WTC11 (cell line): ENCODE data around the gene MAGED4B. TPM values are rescaled to one million over a fixed set of nuclear protein-coding genes. Genes with fewer than 3 reads are reported as not detected.

Experiments used
- ATAC-seq: fragments of 200-7000 bp; cut with Tn5 transposase; 2 replicates; pipeline ENCODE4 v1.10.0; 2021; ENCODE audit warnings: mild to moderate bottlenecking, moderate library complexity
- CTCF ChIA-PET: fragments of 300-600 bp; sonication (Branson Sonifier 250); formaldehyde crosslinking; loops from one replicate; lab custom pipeline; 2021; ENCODE audit warnings: antibody characterized with exemption; lab: Charles Lee
- POLR2A ChIA-PET: fragments of 350-600 bp; sonication (Branson Sonifier 250); formaldehyde crosslinking; loops from one replicate; lab custom pipeline; 2021; ENCODE audit warnings: antibody characterized with exemption; lab: Charles Lee
- DNase-seq: peaks from one replicate; pipeline ENCODE4 v3.0.0; 2021; ENCODE audit warnings: low spot score
- H3K27ac Mint-ChIP-seq: 2 replicates; pipeline ENCODE4 v1.8.0; 2021; ENCODE audit warnings: mixed read lengths
- H3K27me3 Mint-ChIP-seq: 2 replicates; pipeline ENCODE4 v1.8.0; 2021; ENCODE audit warnings: low read depth, mild to moderate bottlenecking, moderate library complexity, mixed read lengths
- H3K36me3 Mint-ChIP-seq: 2 replicates; pipeline ENCODE4 v1.8.0; 2021; ENCODE audit warnings: mixed read lengths
- H3K4me1 Mint-ChIP-seq: 2 replicates; pipeline ENCODE4 v1.8.0; 2022; ENCODE audit warnings: mixed read lengths
- H3K4me3 Mint-ChIP-seq: 2 replicates; pipeline ENCODE4 v1.8.0; 2021; ENCODE audit warnings: mild to moderate bottlenecking, moderate library complexity, mixed read lengths
- H3K9me3 Mint-ChIP-seq: 2 replicates; pipeline ENCODE4 v1.8.0; 2021; ENCODE audit warnings: mixed read lengths
- ARID4B ChIP-seq: sonication (generic); formaldehyde crosslinking; IDR thresholded peaks from 2 replicates; pipeline ENCODE4 v1.8.0; 2023; ENCODE audit warnings: missing genetic modification reagents, mild to moderate bottlenecking, borderline replicate concordance
- E2F1 ChIP-seq: sonication (generic); formaldehyde crosslinking; IDR thresholded peaks from 2 replicates; pipeline ENCODE4 v1.8.0; 2022; ENCODE audit warnings: mild to moderate bottlenecking, missing genetic modification reagents
- HMGA2 ChIP-seq: fragments of 250-450 bp; sonication (Bioruptor Pico); IDR thresholded peaks from 2 replicates; pipeline ENCODE4 v1.4.0; 2021; ENCODE audit warnings: mild to moderate bottlenecking, moderate library complexity
- NFYB ChIP-seq: sonication (generic); formaldehyde crosslinking; conservative IDR thresholded peaks from 2 replicates; pipeline ENCODE4 v1.8.0; 2022; ENCODE audit warnings: low read depth, missing genetic modification reagents
- NR1H2 ChIP-seq: sonication (generic); formaldehyde crosslinking; IDR thresholded peaks from 2 replicates; pipeline ENCODE4 v1.9.0; 2021; ENCODE audit warnings: mild to moderate bottlenecking, moderate library complexity, missing genetic modification reagents
- SMAD4 ChIP-seq: sonication (generic); formaldehyde crosslinking; IDR thresholded peaks from 2 replicates; pipeline ENCODE4 v1.8.0; 2022; ENCODE audit warnings: mild to moderate bottlenecking, missing genetic modification reagents
- ZBTB21 ChIP-seq: sonication (generic); formaldehyde crosslinking; IDR thresholded peaks from 2 replicates; pipeline ENCODE4 v1.8.1; 2023; ENCODE audit warnings: mild to moderate bottlenecking, missing genetic modification reagents, borderline replicate concordance
- ZBTB43 ChIP-seq: sonication (generic); formaldehyde crosslinking; IDR thresholded peaks from 2 replicates; pipeline ENCODE4 v1.8.1; 2023; ENCODE audit warnings: mild to moderate bottlenecking, missing genetic modification reagents
- ZNF121 ChIP-seq: sonication (generic); formaldehyde crosslinking; IDR thresholded peaks from 2 replicates; pipeline ENCODE4 v1.8.0; 2023; ENCODE audit warnings: missing genetic modification reagents
- ZNF138 ChIP-seq: sonication (generic); formaldehyde crosslinking; conservative IDR thresholded peaks from 2 replicates; pipeline ENCODE4 v1.8.1; 2022; ENCODE audit warnings: mild to moderate bottlenecking, moderate library complexity, missing genetic modification reagents
- ZNF232 ChIP-seq: sonication (generic); formaldehyde crosslinking; IDR thresholded peaks from 2 replicates; pipeline ENCODE4 v1.8.0; 2022; ENCODE audit warnings: mild to moderate bottlenecking, missing genetic modification reagents
- ZNF416 ChIP-seq: fragments of 250-450 bp; sonication (Bioruptor Pico); IDR thresholded peaks from 2 replicates; pipeline ENCODE4 v1.9.0; 2021; ENCODE audit warnings: mild to moderate bottlenecking, inconsistent platforms
- ZNF425 ChIP-seq: fragments of 250-450 bp; sonication (Bioruptor Pico); conservative IDR thresholded peaks from 2 replicates; pipeline ENCODE4 v1.9.0; 2021; ENCODE audit warnings: mild to moderate bottlenecking
- ZNF671 ChIP-seq: fragments of 250-450 bp; sonication (Bioruptor Pico); IDR thresholded peaks from 2 replicates; pipeline ENCODE4 v1.8.0; 2021; ENCODE audit warnings: mild to moderate bottlenecking
- total RNA-seq: library from RNA; stranded (reverse); gene quantifications from 3 replicates; pipeline ENCODE4 v1.2.3, GENCODE V29; 2021
- TF ChIP-seq, protein P1 (sequence below): sonication (generic); formaldehyde crosslinking; IDR thresholded peaks from 2 replicates; pipeline ENCODE4 v1.8.1; 2022; ENCODE audit warnings: mild to moderate bottlenecking, moderate library complexity, missing genetic modification reagents
- TF ChIP-seq, protein P2 (sequence below): fragments of 250-450 bp; sonication (Bioruptor Pico); IDR thresholded peaks from 2 replicates; pipeline ENCODE4 v1.9.0; 2021; ENCODE audit warnings: moderate library complexity, mild to moderate bottlenecking, inconsistent platforms, borderline replicate concordance
- TF ChIP-seq, protein P3 (sequence below): fragments of 250-450 bp; sonication (Bioruptor Pico); IDR thresholded peaks from 2 replicates; pipeline ENCODE4 v1.9.0; 2021; ENCODE audit warnings: mild to moderate bottlenecking
- TF ChIP-seq, protein P4 (sequence below): fragments of 250-450 bp; sonication (Bioruptor Pico); IDR thresholded peaks from 2 replicates; pipeline ENCODE4 v1.9.0; 2021; ENCODE audit warnings: mild to moderate bottlenecking, borderline replicate concordance

Gene MAGED4B
- total RNA-seq, 1 experiment from 2014 or later = 88.7 TPM

- no peak for TF ChIP-seq ZNF671
- TF ChIP-seq ARID4B (CRISPR knock-in tag) = no peak
- TF ChIP-seq ZBTB43 (CRISPR knock-in tag) = no peak
- TF ChIP-seq, protein P1, sequence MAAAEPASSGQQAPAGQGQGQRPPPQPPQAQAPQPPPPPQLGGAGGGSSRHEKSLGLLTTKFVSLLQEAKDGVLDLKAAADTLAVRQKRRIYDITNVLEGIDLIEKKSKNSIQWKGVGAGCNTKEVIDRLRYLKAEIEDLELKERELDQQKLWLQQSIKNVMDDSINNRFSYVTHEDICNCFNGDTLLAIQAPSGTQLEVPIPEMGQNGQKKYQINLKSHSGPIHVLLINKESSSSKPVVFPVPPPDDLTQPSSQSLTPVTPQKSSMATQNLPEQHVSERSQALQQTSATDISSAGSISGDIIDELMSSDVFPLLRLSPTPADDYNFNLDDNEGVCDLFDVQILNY (CRISPR knock-in tag) = no peak
- TF ChIP-seq ZNF138 = no peak
- no peak for TF ChIP-seq ZNF232
- TF ChIP-seq, protein P2, sequence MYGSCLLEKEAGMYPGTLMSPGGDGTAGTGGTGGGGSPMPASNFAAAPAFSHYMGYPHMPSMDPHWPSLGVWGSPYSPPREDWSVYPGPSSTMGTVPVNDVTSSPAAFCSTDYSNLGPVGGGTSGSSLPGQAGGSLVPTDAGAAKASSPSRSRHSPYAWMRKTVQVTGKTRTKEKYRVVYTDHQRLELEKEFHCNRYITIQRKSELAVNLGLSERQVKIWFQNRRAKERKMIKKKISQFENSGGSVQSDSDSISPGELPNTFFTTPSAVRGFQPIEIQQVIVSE = no peak
- no peak for TF ChIP-seq ZBTB21 (CRISPR knock-in tag)
- TF ChIP-seq SMAD4 = no peak
- TF ChIP-seq, protein P3, sequence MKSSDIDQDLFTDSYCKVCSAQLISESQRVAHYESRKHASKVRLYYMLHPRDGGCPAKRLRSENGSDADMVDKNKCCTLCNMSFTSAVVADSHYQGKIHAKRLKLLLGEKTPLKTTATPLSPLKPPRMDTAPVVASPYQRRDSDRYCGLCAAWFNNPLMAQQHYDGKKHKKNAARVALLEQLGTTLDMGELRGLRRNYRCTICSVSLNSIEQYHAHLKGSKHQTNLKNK (CRISPR knock-in tag) = no peak
- no peak for TF ChIP-seq ZNF416 (CRISPR knock-in tag)
- ChIA-PET CTCF (no interaction called here), POLR2A (no interaction called here)
- no peaks in the 10 kb centered on the region for H3K9me3 Mint-ChIP-seq
- H3K27me3 Mint-ChIP-seq = peaks cover 4% of the 10 kb centered on the region; the same call in 1 of the 2 replicates
- DNase-seq (no peak), ATAC-seq (no peak)
- H3K36me3 Mint-ChIP-seq = no peaks in the 10 kb centered on the region
- no peaks in the 10 kb centered on the region for H3K4me1 Mint-ChIP-seq
- H3K27ac Mint-ChIP-seq = no peak overlapping the region
- H3K4me3 Mint-ChIP-seq = no peak overlapping the region
Observed at GRCh38 chrX:52034211-52034610, 34.8 kb downstream of the MAGED4B start.

- ATAC-seq (no peak), DNase-seq (no peak)
- H3K27me3 Mint-ChIP-seq = peaks cover 3% of the 10 kb centered on the region; the same call in 1 of the 2 replicates
- H3K9me3 Mint-ChIP-seq = peaks cover 10% of the 10 kb centered on the region
- ChIA-PET POLR2A (interaction anchor here (0.7 kb wide), 1 partner anchor 34 kb away, joined by 3 read pairs; no protein-coding TSS in a partner anchor), CTCF (no interaction called here)
- no peaks in the 10 kb centered on the region for H3K4me1 Mint-ChIP-seq
- H3K27ac Mint-ChIP-seq = no peak overlapping the region
- H3K4me3 Mint-ChIP-seq = no peak overlapping the region
- peaks cover 3% of the 10 kb centered on the region; the same call in 1 of the 2 replicates for H3K36me3 Mint-ChIP-seq
- TF ChIP-seq ZNF121 (CRISPR knock-in tag) (no peak), NFYB (CRISPR knock-in tag) (no peak), ZNF138 (no peak), ZBTB21 (CRISPR knock-in tag) (no peak), E2F1 (CRISPR knock-in tag) (no peak), ZNF671 (no peak), NR1H2 (CRISPR knock-in tag) (no peak), HMGA2 (CRISPR knock-in tag) (no peak), ZNF425 (no peak)
- TF ChIP-seq, protein P4, sequence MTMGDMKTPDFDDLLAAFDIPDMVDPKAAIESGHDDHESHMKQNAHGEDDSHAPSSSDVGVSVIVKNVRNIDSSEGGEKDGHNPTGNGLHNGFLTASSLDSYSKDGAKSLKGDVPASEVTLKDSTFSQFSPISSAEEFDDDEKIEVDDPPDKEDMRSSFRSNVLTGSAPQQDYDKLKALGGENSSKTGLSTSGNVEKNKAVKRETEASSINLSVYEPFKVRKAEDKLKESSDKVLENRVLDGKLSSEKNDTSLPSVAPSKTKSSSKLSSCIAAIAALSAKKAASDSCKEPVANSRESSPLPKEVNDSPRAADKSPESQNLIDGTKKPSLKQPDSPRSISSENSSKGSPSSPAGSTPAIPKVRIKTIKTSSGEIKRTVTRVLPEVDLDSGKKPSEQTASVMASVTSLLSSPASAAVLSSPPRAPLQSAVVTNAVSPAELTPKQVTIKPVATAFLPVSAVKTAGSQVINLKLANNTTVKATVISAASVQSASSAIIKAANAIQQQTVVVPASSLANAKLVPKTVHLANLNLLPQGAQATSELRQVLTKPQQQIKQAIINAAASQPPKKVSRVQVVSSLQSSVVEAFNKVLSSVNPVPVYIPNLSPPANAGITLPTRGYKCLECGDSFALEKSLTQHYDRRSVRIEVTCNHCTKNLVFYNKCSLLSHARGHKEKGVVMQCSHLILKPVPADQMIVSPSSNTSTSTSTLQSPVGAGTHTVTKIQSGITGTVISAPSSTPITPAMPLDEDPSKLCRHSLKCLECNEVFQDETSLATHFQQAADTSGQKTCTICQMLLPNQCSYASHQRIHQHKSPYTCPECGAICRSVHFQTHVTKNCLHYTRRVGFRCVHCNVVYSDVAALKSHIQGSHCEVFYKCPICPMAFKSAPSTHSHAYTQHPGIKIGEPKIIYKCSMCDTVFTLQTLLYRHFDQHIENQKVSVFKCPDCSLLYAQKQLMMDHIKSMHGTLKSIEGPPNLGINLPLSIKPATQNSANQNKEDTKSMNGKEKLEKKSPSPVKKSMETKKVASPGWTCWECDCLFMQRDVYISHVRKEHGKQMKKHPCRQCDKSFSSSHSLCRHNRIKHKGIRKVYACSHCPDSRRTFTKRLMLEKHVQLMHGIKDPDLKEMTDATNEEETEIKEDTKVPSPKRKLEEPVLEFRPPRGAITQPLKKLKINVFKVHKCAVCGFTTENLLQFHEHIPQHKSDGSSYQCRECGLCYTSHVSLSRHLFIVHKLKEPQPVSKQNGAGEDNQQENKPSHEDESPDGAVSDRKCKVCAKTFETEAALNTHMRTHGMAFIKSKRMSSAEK (CRISPR knock-in tag) = no peak
- TF ChIP-seq, protein P1 (CRISPR knock-in tag) = no peak
Observed at GRCh38 chrX:52031371-52031770, 37.6 kb downstream of the MAGED4B start.
